Activated T-helper 9 cell treated with anti-CD3 and anti-CD28 coated beads, Interleukin-2, amount 50 U/mL, for 16 hours (primary cell): Measurements from ENCODE around the gene ADCY6.
"Not testable (repeated sequence)": the region's sequence is repeated elsewhere in the genome, so short reads cannot be mapped to it uniquely, and the experiment has no call there.

Source experiments
- DNase-seq: peaks from one replicate; pipeline ENCODE4 v3.0.0-alpha.2; 2020; ENCODE audit warnings: low read depth

Gene ADCY6

GRCh38 chr12:48750769-48751356, 38.0 kb downstream of the ADCY6 start:
- DNase-seq, result no peak

- DNase-seq, result no peak
These were observed 38.7 kb downstream of the ADCY6 start for GRCh38 chr12:48750215-48750614.

- no peak for DNase-seq
These were observed 44.5 kb downstream of the ADCY6 start for GRCh38 chr12:48744251-48745008.

GRCh38 chr12:48739618-48740269, 49.1 kb downstream of the ADCY6 start:
- no peak for DNase-seq

- no peak for DNase-seq
These were observed 52.4 kb downstream of the ADCY6 start for GRCh38 chr12:48736456-48736855.

- no peak for DNase-seq
These were observed 60.1 kb downstream of the ADCY6 start for GRCh38 chr12:48728807-48729206.

- not testable (repeated sequence) for DNase-seq
These were observed 68.2 kb downstream of the ADCY6 start for GRCh38 chr12:48720737-48721136.

GRCh38 chr12:48720171-48720570, 68.7 kb downstream of the ADCY6 start:
- not testable (repeated sequence) for DNase-seq

GRCh38 chr12:48719002-48719401, 69.9 kb downstream of the ADCY6 start:
- not testable (repeated sequence) for DNase-seq

GRCh38 chr12:48717252-48717695, 71.6 kb downstream of the ADCY6 start:
- DNase-seq, result no peak

GRCh38 chr12:48716493-48717251, 72.2 kb downstream of the ADCY6 start, which contains the start of gene CCNT1:
Gene CCNT1 (minus strand): TSS chr12:48716707. CDS start chr12:48716675, 32 bp downstream.
- DNase-seq, result peak; percentile 99
